Measurements from ENCODE around the gene GAS6.

- TF ChIP-seq, protein P1, sequence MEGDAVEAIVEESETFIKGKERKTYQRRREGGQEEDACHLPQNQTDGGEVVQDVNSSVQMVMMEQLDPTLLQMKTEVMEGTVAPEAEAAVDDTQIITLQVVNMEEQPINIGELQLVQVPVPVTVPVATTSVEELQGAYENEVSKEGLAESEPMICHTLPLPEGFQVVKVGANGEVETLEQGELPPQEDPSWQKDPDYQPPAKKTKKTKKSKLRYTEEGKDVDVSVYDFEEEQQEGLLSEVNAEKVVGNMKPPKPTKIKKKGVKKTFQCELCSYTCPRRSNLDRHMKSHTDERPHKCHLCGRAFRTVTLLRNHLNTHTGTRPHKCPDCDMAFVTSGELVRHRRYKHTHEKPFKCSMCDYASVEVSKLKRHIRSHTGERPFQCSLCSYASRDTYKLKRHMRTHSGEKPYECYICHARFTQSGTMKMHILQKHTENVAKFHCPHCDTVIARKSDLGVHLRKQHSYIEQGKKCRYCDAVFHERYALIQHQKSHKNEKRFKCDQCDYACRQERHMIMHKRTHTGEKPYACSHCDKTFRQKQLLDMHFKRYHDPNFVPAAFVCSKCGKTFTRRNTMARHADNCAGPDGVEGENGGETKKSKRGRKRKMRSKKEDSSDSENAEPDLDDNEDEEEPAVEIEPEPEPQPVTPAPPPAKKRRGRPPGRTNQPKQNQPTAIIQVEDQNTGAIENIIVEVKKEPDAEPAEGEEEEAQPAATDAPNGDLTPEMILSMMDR (IDR thresholded peaks at IDR 0.05 in 2 of 3, conservative IDR thresholded peaks at IDR 0.05 in 1 of 3; ENCODE audit: borderline replicate concordance in 1 of 3, insufficient read depth in 1 of 3, low read depth in 2 of 3, low read length in 2 of 3), result no peak
- TF ChIP-seq EZH2phosphoT487 (IDR thresholded peaks at IDR 0.05; ENCODE audit: borderline replicate concordance), result no peak
- no peak for TF ChIP-seq POLR2A (IDR thresholded peaks at IDR 0.05; ENCODE audit: borderline replicate concordance, extremely low read depth, insufficient read depth, insufficient read length)
- no peak for TF ChIP-seq POLR2AphosphoS5 (IDR thresholded peaks at IDR 0.05; ENCODE audit: low read depth, low read length)
- no peak for TF ChIP-seq EZH2 (IDR thresholded peaks at IDR 0.05)
- no peak for TF ChIP-seq REST (IDR thresholded peaks at IDR 0.05; ENCODE audit: low read depth)
- no peak for TF ChIP-seq MAX (IDR thresholded peaks at IDR 0.05)
- TF ChIP-seq, protein P2, sequence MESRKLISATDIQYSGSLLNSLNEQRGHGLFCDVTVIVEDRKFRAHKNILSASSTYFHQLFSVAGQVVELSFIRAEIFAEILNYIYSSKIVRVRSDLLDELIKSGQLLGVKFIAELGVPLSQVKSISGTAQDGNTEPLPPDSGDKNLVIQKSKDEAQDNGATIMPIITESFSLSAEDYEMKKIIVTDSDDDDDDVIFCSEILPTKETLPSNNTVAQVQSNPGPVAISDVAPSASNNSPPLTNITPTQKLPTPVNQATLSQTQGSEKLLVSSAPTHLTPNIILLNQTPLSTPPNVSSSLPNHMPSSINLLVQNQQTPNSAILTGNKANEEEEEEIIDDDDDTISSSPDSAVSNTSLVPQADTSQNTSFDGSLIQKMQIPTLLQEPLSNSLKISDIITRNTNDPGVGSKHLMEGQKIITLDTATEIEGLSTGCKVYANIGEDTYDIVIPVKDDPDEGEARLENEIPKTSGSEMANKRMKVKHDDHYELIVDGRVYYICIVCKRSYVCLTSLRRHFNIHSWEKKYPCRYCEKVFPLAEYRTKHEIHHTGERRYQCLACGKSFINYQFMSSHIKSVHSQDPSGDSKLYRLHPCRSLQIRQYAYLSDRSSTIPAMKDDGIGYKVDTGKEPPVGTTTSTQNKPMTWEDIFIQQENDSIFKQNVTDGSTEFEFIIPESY (IDR thresholded peaks at IDR 0.05; ENCODE audit: extremely low read depth, insufficient replicate concordance, low read length), result no peak
- TF ChIP-seq ZNF274 (IDR thresholded peaks at IDR 0.05; ENCODE audit: low read depth, low read length), result no peak
- TF ChIP-seq ELF1 (IDR thresholded peaks at IDR 0.05; ENCODE audit: borderline replicate concordance, low read depth), result no peak
- no peak for TF ChIP-seq RAD21 (IDR thresholded peaks at IDR 0.05; ENCODE audit: low read depth)
Measured at GRCh38 chr13:113869263-113869662, 5.4 kb upstream of the GAS6 start.

Measured in HCT116 (cell line).